Panc1 (cell line): ENCODE measurements around the gene LSM2. TPM values are rescaled to one million over a fixed set of nuclear protein-coding genes. Genes with fewer than 3 reads are reported as not detected.
"Not testable (repeated sequence)": the region's sequence is repeated elsewhere in the genome, so short reads cannot be mapped to it uniquely, and the experiment has no call there.

ENCODE experiments used
- ATAC-seq: fragments of 200-7000 bp; cut with Tn5 transposase; 2 replicates; pipeline ENCODE4 v1.9.1; 2020; ENCODE audit warnings: mild to moderate bottlenecking, moderate library complexity
- BruUV-seq: library from RNA; stranded (reverse); fragments of 400-500 nt; replicated peaks from 2 replicates; lab custom pipeline; 2021; lab: Mats Ljungman, UMichigan
- CTCF ChIA-PET: fragments of 300-600 bp; sonication (Branson Sonifier 250); formaldehyde crosslinking; loops from one replicate; lab custom pipeline; 2022; ENCODE audit warnings: antibody characterized with exemption; lab: Charles Lee
- POLR2A ChIA-PET: fragments of 300-600 bp; sonication (Branson Sonifier 250); formaldehyde crosslinking; loops from one replicate; lab custom pipeline; 2022; ENCODE audit warnings: antibody characterized with exemption; lab: Charles Lee
- DNase-seq: peaks from one replicate; pipeline ENCODE4 v3.0.0-alpha.2; 2010; ENCODE audit warnings: low read depth, low spot score
- H3K27ac ChIP-seq: 2 replicates; pipeline ENCODE4 v1.5.1; 2011; ENCODE audit warnings: mild to moderate bottlenecking, low read length, inconsistent platforms
- H3K27me3 ChIP-seq: fragments of 200-500 bp; sonication (Bioruptor generic); 2 replicates; pipeline ENCODE4 v1.6.0; 2014; ENCODE audit warnings: low read length, inconsistent platforms; ENCODE audit not compliant: control insufficient read depth, insufficient read depth
- H3K36me3 ChIP-seq: fragments of 200-500 bp; sonication (Bioruptor generic); 2 replicates; pipeline ENCODE4 v1.5.1; 2014; ENCODE audit warnings: inconsistent platforms, mild to moderate bottlenecking, low read length, moderate library complexity; ENCODE audit not compliant: control insufficient read depth, insufficient read depth
- H3K4me1 ChIP-seq: 2 replicates; pipeline ENCODE4 v1.5.1; 2011; ENCODE audit warnings: inconsistent platforms, mild to moderate bottlenecking, low read length, moderate library complexity; ENCODE audit not compliant: control insufficient read depth, insufficient read depth
- H3K4me3 ChIP-seq, 2 experiments: 2 replicates each; pipeline ENCODE4 v1.5.1; 2011 to 2012; ENCODE audit warnings: low read depth in 2 of 2, low read length in 2 of 2, mild to moderate bottlenecking in 2 of 2, inconsistent platforms in 1 of 2, moderate library complexity in 1 of 2
- H3K9me3 ChIP-seq: fragments of 200-500 bp; sonication (Bioruptor generic); 2 replicates; pipeline ENCODE4 v1.5.1; 2014; ENCODE audit warnings: low read depth, mild to moderate bottlenecking, inconsistent platforms, low read length, moderate library complexity; ENCODE audit not compliant: control insufficient read depth, insufficient read depth
- POLR2AphosphoS5 ChIP-seq: IDR thresholded peaks from 2 replicates; pipeline ENCODE4 v1.6.1; 2012; ENCODE audit warnings: mild to moderate bottlenecking, low read depth, low read length, moderate library complexity
- SIN3A ChIP-seq: IDR thresholded peaks from 2 replicates; pipeline ENCODE4 v1.6.1; 2012; ENCODE audit warnings: low read depth, mild to moderate bottlenecking, low read length, moderate library complexity, borderline replicate concordance; ENCODE audit not compliant: insufficient read depth
- TCF7L2 ChIP-seq: IDR thresholded peaks from 2 replicates; pipeline ENCODE4 v1.6.1; 2011; ENCODE audit warnings: mild to moderate bottlenecking, low read depth, low read length, inconsistent platforms
- in situ Hi-C: cut with HindIII; loops from 2 replicates; pipeline ENCODE4 v1.10.0; 2016; ENCODE audit warnings: low sequenced_read_pairs, low pct_unique_long_range_greater_than_20kb
- intact Hi-C: fragments of 100-400 bp; cut with micrococcal nuclease; formaldehyde crosslinking; loops from one replicate; pipeline ENCODE4 v1.10.0; 2022; ENCODE audit not compliant: unreplicated experiment
- total RNA-seq: library from RNA; stranded (reverse); gene quantifications from one replicate; pipeline ENCODE4 v1.2.1, GENCODE V29; 2021; ENCODE audit not compliant: unreplicated experiment
- TF ChIP-seq, protein P1 (sequence below): fragments of 450-650 bp; IDR thresholded peaks from 2 replicates; pipeline ENCODE4 v1.5.1; 2017; ENCODE audit warnings: mild to moderate bottlenecking
- TF ChIP-seq, protein P2 (sequence below), 2 experiments: IDR thresholded peaks; 2 replicates each; pipeline ENCODE4 v1.6.1; 2011 to 2012; ENCODE audit warnings: low read depth in 2 of 2, control low read depth in 1 of 2, low read length in 1 of 2, mild to moderate bottlenecking in 1 of 2, moderate library complexity in 1 of 2; ENCODE audit not compliant: insufficient read depth in 1 of 2

The LSM2 gene
- total RNA-seq, 1 experiment from 2014 or later = 89.7 TPM

GRCh38 chr6:31819871-31820299 is 13.1 kb upstream of the LSM2 start:
- H3K36me3 ChIP-seq = no peaks in the 10 kb centered on the region; the same call in 1 of the 2 replicates
- BruUV-seq = no TSS peak
- peaks cover 29% of the 10 kb centered on the region for H3K4me1 ChIP-seq
- ATAC-seq (no peak), DNase-seq (no peak)
- H3K27ac ChIP-seq = peak overlapping the region; percentile 70
- no peaks in the 10 kb centered on the region for H3K9me3 ChIP-seq
- intact Hi-C loops = loop anchor here (10.0 kb wide), 1 partner anchor 45 kb away; the partner anchor contains the start of gene VWA7
- in situ Hi-C loops = no loop called here
- TF ChIP-seq, protein P1, sequence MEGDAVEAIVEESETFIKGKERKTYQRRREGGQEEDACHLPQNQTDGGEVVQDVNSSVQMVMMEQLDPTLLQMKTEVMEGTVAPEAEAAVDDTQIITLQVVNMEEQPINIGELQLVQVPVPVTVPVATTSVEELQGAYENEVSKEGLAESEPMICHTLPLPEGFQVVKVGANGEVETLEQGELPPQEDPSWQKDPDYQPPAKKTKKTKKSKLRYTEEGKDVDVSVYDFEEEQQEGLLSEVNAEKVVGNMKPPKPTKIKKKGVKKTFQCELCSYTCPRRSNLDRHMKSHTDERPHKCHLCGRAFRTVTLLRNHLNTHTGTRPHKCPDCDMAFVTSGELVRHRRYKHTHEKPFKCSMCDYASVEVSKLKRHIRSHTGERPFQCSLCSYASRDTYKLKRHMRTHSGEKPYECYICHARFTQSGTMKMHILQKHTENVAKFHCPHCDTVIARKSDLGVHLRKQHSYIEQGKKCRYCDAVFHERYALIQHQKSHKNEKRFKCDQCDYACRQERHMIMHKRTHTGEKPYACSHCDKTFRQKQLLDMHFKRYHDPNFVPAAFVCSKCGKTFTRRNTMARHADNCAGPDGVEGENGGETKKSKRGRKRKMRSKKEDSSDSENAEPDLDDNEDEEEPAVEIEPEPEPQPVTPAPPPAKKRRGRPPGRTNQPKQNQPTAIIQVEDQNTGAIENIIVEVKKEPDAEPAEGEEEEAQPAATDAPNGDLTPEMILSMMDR = no peak
- TF ChIP-seq POLR2AphosphoS5 (no peak), SIN3A (no peak), TCF7L2 (no peak)
- TF ChIP-seq, protein P2, sequence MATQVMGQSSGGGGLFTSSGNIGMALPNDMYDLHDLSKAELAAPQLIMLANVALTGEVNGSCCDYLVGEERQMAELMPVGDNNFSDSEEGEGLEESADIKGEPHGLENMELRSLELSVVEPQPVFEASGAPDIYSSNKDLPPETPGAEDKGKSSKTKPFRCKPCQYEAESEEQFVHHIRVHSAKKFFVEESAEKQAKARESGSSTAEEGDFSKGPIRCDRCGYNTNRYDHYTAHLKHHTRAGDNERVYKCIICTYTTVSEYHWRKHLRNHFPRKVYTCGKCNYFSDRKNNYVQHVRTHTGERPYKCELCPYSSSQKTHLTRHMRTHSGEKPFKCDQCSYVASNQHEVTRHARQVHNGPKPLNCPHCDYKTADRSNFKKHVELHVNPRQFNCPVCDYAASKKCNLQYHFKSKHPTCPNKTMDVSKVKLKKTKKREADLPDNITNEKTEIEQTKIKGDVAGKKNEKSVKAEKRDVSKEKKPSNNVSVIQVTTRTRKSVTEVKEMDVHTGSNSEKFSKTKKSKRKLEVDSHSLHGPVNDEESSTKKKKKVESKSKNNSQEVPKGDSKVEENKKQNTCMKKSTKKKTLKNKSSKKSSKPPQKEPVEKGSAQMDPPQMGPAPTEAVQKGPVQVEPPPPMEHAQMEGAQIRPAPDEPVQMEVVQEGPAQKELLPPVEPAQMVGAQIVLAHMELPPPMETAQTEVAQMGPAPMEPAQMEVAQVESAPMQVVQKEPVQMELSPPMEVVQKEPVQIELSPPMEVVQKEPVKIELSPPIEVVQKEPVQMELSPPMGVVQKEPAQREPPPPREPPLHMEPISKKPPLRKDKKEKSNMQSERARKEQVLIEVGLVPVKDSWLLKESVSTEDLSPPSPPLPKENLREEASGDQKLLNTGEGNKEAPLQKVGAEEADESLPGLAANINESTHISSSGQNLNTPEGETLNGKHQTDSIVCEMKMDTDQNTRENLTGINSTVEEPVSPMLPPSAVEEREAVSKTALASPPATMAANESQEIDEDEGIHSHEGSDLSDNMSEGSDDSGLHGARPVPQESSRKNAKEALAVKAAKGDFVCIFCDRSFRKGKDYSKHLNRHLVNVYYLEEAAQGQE (IDR thresholded peaks at IDR 0.05; ENCODE audit: insufficient read depth in 1 of 2, low read depth in 2 of 2, low read length in 1 of 2) = no peak
- H3K27me3 ChIP-seq = no peaks in the 10 kb centered on the region
- ChIA-PET POLR2A (interaction anchor here (0.6 kb wide), 6 partner anchors 14 to 158 kb away, joined by 3 to 6 read pairs (median 3); no protein-coding TSS in a partner anchor), CTCF (no interaction called here)
- peak overlapping the region; percentile 64 to 80; a peak in 3 of 4 replicates for H3K4me3 ChIP-seq

DNA sequence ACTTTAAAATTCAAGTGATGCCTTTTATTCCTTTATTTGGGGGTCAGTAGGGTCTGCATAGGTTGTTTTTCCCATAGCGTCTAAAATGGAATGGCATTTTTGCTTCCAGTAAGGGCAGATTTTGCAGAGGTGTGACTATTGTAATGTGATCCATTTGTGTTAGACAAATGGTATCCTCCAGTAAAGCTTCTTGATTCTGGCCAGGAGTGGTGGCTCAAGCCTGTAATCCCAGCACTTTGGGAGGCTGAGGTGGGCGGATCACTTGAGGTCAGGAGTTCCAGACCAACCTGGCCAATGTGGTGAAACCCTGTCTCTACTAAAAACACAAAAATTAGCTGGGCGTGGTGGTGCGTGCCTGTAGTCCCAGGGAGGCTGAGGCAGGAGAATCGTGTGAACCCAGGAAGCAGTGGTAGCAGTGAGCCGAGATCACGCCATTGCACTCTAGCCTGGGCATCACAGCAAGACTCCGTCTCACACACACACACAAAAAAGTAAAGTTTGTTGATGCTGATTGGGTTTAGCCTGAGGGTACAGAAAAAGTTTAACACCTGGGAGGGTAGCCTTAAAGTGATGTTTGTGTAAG is 11.3 kb upstream of the LSM2 start:
- BruUV-seq, DNase-seq, CTCF ChIA-PET, H3K36me3 ChIP-seq, in situ Hi-C loops, ATAC-seq, H3K9me3 ChIP-seq, H3K27me3 ChIP-seq, intact Hi-C loops: not testable (repeated sequence)
- H3K4me1 ChIP-seq = peaks cover 26% of the 10 kb centered on the region
- H3K27ac ChIP-seq = peak overlapping the region; percentile 70
- peak overlapping the region; percentile 64 to 80 for H3K4me3 ChIP-seq
- POLR2A ChIA-PET = interaction anchor here (0.6 kb wide), 1 partner anchor 30 kb away, joined by 6 read pairs; no protein-coding TSS in a partner anchor

DNA sequence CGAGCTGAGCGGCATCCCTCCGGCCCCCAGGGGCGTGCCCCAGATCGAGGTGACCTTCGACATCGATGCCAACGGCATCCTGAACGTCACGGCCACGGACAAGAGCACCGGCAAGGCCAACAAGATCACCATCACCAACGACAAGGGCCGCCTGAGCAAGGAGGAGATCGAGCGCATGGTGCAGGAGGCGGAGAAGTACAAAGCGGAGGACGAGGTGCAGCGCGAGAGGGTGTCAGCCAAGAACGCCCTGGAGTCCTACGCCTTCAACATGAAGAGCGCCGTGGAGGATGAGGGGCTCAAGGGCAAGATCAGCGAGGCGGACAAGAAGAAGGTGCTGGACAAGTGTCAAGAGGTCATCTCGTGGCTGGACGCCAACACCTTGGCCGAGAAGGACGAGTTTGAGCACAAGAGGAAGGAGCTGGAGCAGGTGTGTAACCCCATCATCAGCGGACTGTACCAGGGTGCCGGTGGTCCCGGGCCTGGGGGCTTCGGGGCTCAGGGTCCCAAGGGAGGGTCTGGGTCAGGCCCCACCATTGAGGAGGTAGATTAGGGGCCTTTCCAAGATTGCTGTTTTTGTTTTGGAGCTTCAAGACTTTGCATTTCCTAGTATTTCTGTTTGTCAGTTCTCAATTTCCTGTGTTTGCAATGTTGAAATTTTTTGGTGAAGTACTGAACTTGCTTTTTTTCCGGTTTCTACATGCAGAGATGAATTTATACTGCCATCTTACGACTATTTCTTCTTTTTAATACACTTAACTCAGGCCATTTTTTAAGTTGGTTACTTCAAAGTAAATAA is 10.6 kb upstream of the LSM2 start:
- H3K27me3 ChIP-seq, in situ Hi-C loops, ATAC-seq, H3K36me3 ChIP-seq, DNase-seq, CTCF ChIA-PET, intact Hi-C loops, H3K9me3 ChIP-seq: not testable (repeated sequence)
- peak overlapping the region; percentile 70 for H3K27ac ChIP-seq
- H3K4me3 ChIP-seq = peak overlapping the region; percentile 64 to 80
- POLR2A ChIA-PET = interaction anchor here (0.6 kb wide), 1 partner anchor 29 kb away, joined by 6 read pairs; no protein-coding TSS in a partner anchor
- BruUV-seq = TSS peak; percentile 96
- peaks cover 21% of the 10 kb centered on the region for H3K4me1 ChIP-seq
